Fibroblast of villous mesenchyme (primary cell): ENCODE data around the gene WFS1. TPM values are rescaled to one million over a fixed set of nuclear protein-coding genes. Genes with fewer than 3 reads are reported as not detected.

ENCODE experiments used
- DNase-seq: peaks from one replicate; pipeline ENCODE4 v3.0.0-alpha.2; 2010; ENCODE audit warnings: low read depth
- H3K4me3 ChIP-seq: 2 replicates; pipeline ENCODE4 v1.5.1; 2011; ENCODE audit warnings: low read depth, mild to moderate bottlenecking, low read length
- CTCF ChIP-seq: IDR thresholded peaks from 2 replicates; pipeline ENCODE4 v1.5.1; 2012; ENCODE audit warnings: low read depth, mild to moderate bottlenecking, low read length; ENCODE audit not compliant: insufficient read depth
- total RNA-seq: library from RNA; depleted of rRNA; stranded (reverse); fragments of >200 nt; gene quantifications from 2 replicates; pipeline ENCODE4 v1.2.3, GENCODE V29; 2012

WFS1 gene
- total RNA-seq, result 39.3 and 42.3 TPM in 2 replicates

DNA sequence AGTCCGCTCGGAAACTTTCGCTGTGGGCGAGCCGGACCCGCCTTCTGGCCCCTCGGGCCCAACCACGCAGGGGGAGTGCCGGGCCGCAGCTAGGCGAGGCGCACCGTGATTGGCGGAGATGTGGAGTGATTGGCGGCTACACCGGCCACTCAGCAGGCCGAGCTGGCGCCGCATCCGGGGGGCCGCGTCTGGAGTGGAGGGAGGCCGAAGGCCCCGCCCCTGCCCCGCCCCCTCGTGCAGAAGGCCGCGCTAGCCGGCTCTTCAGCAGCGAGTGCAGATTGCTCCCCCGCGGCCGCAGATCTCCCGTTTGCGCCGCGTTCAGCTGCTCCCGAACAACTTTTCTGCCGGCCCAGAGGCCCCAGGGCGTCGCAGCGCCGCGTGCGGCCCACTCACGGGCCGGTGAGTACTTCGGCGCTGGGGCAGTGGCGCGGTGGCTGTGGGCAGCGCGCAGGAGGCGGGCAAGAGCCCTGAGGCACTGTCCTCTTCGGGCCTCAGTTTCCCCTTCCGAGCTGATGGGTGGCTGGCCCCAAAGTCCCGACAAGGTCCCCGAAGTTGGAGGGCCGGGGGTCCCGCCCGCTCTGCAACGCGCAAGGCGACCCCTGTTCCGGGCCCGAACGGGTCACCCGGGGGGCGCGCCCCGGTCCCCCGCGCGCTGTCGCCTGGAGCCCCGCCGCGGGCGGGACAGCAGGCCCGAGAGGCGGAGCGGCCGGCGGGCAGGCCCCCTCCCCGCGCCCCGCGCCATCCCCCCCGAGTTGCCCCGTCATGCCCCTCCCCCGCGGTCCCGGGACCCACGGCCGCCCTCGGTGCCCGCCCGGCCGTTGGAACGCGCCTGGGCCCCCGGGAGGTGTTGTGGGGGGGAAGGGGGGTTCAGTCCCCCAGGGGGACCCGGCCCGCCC, at the start of gene WFS1:
Gene WFS1, plus strand, starts transcription at position 235 of the 896 bp plus-strand sequence. CDS start 7,606 bp downstream, outside the sequence.
- no peak for TF ChIP-seq CTCF
- peak within 1 kb of the TSS; percentile 88 for H3K4me3 ChIP-seq
- peak; percentile 98 for DNase-seq

DNA sequence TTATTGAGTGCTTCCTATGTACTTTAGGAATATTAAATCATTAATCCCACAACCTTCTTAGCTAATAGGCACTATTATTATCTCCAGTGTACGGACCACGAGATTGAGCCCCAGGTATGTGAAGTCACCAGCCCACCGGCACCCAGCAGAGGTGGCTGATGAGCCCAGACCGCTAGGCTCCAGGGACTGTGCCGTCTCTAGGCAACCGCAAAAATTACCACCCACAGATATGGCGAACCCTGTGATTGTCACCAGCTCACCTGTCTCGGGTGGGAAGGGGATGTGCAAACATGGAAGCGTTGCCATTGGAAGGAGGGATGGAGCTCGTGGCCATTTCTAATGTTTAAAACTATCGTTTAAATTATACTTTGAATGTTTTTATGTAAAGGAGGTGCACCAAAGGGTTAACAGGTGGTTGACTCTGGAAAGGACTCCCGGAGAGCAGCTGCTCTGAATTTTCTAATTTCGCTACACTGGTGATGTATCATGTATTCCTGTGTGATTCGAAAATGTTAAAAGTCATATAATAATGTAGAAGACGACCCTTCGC, 48.3 kb upstream of the WFS1 start:
- no peak for TF ChIP-seq CTCF
- no peak for DNase-seq
- H3K4me3 ChIP-seq, result no peak overlapping the region

DNA sequence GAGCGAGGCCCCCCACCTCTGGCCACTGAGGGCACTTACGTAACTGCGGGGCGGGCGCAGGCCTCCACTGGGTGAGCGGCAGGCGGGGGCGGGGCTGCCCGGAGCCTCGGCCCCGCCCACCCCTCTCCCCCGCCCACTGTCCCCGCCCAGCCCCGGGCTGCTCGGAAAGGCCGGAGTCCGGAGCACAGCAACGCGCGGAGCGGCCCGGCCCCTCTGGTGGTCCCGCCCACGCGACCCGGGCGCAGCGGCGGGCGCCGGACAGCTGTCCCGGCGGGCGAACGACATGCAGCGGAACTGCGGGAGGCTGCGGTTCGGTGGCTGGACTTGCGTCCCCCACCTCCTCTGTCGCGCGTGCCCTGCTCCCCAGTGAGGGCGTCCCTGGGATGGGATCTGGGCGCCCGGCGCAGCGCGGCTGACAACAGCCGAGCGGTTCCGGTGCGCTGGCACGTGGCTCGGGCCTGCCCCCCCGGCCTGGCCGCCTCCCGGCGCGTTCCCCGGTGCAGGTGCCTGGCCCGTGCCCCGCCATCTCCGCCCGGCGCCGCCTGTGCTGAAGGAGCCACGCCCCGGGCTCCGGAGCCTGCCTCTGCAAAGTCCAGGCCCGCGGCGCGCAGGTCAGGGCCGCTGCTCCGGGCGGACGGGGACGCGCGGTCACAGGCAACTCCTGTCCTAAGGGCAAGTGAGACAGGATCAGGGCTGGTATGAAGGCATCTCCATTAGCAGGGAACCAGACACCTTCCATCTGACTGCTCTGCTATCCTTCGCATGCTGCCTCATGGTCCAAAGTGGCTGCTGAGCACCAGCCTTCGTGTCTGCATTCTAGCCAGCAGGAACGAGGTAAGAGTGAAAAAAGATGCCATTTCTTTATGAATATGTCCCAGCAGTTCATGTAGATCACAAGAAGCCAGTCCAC, 47.5 kb upstream of the WFS1 start:
- H3K4me3 ChIP-seq, result no peak overlapping the region
- peak; percentile 7 for DNase-seq
- TF ChIP-seq CTCF, result no peak

GRCh38 chr4:6222761-6223292, 46.8 kb upstream of the WFS1 start:
- no peak for TF ChIP-seq CTCF
- no peak overlapping the region for H3K4me3 ChIP-seq
- no peak for DNase-seq

GRCh38 chr4:6224735-6225134, 44.9 kb upstream of the WFS1 start:
- no peak overlapping the region for H3K4me3 ChIP-seq
- DNase-seq, result no peak
- no peak for TF ChIP-seq CTCF

DNA sequence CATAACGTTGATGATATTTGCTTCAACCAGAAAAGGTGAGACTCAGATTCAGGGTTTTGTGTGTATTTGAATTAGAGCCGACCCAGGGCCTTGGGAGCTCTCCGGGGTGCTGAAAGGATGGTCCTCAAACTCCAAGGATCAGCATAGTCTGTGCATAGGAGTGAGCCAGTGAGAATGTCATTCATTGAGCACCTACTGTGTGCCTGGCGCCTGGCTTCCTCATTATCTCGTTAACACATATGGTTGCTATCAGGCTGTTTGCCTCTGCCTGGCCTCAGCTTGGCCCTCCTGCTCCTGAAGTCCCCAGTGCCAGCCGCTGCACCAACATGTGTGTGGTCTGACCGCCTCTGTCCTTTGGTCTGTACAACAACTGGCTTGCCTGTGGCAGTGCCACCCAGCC, 44.2 kb upstream of the WFS1 start:
- TF ChIP-seq CTCF, result no peak
- peak; percentile 22 for DNase-seq
- no peak overlapping the region for H3K4me3 ChIP-seq
